ENCODE measurements around the gene RILPL2.
"Not testable (repeated sequence)": the region's sequence is repeated elsewhere in the genome, so short reads cannot be mapped to it uniquely, and the experiment has no call there.

RILPL2 gene

DNA sequence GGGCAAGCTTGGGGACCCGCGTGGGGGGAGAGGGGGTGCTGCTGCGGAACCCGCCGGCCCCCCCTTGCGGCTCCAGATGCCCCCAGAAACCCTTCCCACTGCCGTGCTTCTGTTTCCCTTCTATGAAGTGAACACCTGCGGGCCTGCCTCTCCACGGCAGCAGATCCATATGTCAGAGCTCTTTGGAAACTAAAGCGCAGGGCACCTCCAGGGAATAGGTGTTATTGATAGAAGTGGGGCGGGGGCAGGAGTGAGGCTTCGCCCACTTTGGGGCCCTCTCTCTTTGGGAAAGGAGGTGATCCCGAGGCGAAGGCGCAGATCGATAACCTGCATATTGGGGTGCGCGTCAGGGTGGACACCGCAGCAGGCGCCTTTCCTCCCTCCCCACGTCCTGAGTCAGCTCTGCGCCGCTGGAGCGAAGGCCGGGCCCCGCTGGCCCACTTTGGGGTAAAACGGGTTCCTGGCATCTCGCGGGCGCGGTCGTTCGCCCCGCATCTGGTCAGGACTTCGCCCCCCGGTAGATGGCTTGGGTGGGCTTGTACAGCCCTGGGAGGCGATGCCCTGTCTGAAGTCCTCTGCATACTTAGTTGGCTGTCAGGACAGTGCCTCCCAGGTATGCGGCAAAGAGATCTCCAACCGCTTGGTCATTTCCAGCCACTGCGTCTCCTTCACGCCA is 52.0 kb downstream of the RILPL2 start:
- peak; percentile 55 for DNase-seq

- no peak for DNase-seq
These were observed 53.8 kb downstream of the RILPL2 start for GRCh38 chr12:123382684-123383083.

DNA sequence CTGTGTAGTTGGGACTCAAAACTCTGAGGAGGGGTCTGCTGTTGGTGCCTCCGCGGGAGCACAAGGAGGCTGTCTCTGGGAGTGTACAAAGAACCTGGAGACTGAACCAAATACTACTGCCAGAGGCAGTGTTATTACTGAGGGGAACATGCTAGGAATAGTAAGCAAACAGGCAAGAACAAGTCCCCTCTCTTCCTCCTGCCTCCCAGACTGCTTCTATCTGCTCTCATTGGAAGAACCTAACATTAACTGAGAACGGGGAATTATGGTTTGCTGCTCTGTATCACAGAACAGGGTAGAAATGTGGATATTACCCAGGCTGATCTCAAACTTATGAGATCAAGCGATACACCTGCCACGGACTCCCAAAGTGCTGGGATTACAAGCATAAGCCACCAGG is 57.1 kb downstream of the RILPL2 start:
- DNase-seq: no peak

DNA sequence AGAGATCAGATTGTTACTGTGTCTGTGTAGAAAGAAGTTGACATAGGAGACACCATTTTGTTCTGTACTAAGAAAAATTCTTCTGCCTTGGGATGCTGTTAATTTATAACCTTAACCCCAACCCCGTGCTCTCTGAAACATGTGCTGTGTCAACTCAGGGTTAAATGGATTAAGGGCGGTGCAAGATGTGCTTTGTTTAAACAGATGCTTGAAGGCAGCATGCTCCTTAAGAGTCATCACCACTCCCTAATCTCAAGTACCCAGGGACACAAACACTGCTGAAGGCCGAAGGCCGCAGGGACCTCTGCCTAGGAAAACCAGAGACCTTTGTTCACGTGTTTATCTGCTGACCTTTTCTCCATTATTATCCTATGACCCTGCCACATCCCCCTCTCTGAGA is 64.1 kb downstream of the RILPL2 start:
- DNase-seq: not testable (repeated sequence)

DNA sequence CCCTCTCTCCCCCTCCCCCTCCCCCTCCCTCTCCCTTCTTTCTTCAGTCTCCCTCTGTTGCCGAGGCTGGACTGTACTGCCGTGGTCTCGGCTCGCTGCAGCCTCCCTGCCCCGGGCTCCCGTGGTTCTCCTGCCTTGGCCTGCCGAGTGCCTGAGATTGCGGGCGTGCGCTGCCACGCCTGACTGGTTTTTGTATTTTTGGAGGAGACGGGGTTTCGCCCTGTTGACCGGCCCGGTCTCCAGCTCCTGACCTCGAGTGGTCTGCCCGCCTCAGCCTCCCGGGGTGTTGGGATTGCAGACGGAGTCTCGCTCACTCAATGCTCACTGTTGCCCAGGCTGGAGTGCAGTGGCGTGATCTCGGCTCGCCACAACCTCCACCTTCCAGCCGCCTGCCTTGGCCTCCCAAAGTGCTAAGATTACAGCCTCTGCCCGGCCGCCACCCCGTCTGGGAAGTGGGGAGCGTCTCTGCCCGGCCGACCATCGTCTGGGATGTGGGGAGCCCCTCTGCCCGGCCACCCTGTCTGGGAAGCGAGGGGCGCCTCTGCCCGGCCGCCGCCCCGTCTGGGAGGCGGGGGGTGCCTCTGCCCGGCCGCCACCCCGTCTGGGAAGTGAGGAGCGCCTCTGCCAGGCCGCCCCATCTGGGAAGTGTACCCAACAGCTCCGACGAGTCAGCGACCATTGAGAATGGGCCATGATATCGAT is 64.7 kb downstream of the RILPL2 start:
- DNase-seq: not testable (repeated sequence)

- no peak for DNase-seq
These were observed 67.3 kb downstream of the RILPL2 start for GRCh38 chr12:123369229-123369628.

DNA sequence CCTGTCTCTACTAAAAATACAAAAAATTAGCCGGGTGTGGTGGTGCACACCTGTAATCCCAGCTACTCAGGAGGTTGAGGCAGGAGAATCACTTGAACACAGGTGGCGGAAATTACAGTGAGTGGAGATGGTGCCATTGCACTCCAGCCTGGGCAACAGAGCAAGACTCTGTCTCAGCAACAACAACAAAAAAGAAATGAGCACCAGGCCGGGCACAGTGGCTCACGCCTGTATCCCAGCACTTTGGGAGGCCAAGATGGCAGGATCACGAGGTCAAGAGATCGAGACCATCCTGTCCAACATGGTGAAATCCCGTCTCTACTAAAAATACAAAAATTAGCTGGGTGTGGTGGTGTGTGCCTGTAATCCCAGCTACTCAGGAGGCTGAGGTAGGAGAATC is 68.1 kb downstream of the RILPL2 start:
- not testable (repeated sequence) for DNase-seq

DNA sequence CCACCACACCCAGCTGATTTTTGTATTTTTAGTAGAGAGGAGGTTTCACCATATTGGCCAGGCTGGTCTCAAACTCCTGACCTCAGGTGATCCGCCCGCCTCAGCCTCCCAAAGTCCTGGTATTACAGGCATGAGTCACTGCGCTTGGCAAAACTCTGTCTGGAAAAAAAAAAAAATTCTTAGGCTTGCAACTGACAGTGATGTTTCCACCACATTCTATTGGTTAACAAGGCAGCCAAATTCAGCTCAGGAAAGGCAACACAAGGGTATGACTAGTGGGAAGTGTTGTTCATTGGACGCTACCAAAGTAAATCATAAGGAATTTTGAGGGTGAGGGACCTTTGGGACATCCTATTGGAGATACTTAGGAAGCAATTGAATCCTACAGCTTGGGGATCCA is 69.0 kb downstream of the RILPL2 start:
- DNase-seq: no peak
